Liver (tissue), 9 donors: ENCODE results near the gene PRAMEF5. TPM values are rescaled to one million over a fixed set of nuclear protein-coding genes. Genes with fewer than 3 reads are reported as not detected.
"Not testable (repeated sequence)": the region's sequence is repeated elsewhere in the genome, so short reads cannot be mapped to it uniquely, and the experiment has no call there.

Experiments
- DNase-seq: peaks from one replicate; pipeline ENCODE4 v3.0.0-alpha.2; 2017; ENCODE audit warnings: low spot score
- H3K27ac ChIP-seq, 2 donors: one replicate each; pipeline ENCODE4 v1.7.0; 2013; ENCODE audit warnings: inconsistent platforms in 2 of 2, low read length in 2 of 2, control low read depth in 1 of 2, low read depth in 1 of 2, mild to moderate bottlenecking in 1 of 2
- H3K27me3 ChIP-seq, 4 donors: one replicate each; pipeline versions ENCODE4 v1.6.1 to v1.7.0; 2013; ENCODE audit warnings: low read length in 3 of 4, inconsistent platforms in 1 of 4, mild to moderate bottlenecking in 1 of 4, moderate library complexity in 1 of 4; ENCODE audit not compliant: control insufficient read depth in 4 of 4, insufficient read depth in 4 of 4
- H3K36me3 ChIP-seq, 4 donors: one replicate each; pipeline versions ENCODE4 v1.6.1 to v1.7.0; 2013; ENCODE audit warnings: low read length in 3 of 4, mild to moderate bottlenecking in 3 of 4, low read depth in 1 of 4, moderate library complexity in 1 of 4; ENCODE audit not compliant: control insufficient read depth in 4 of 4, insufficient read depth in 3 of 4
- H3K4me1 ChIP-seq, 4 donors: one replicate each; pipeline versions ENCODE4 v1.6.1 to v1.7.0; 2013; ENCODE audit warnings: low read length in 3 of 4, mild to moderate bottlenecking in 3 of 4, moderate library complexity in 1 of 4; ENCODE audit not compliant: control insufficient read depth in 4 of 4, insufficient read depth in 4 of 4
- H3K4me3 ChIP-seq, 3 donors: one replicate each; pipeline versions ENCODE4 v1.6.1 to v1.7.0; 2013; ENCODE audit warnings: low read length in 3 of 3, control low read depth in 1 of 3, low read depth in 1 of 3, mild to moderate bottlenecking in 1 of 3
- H3K9ac ChIP-seq, 2 donors: one replicate each; pipeline ENCODE4 v1.7.0; 2013; ENCODE audit warnings: low read length in 2 of 2, mild to moderate bottlenecking in 2 of 2, moderate library complexity in 2 of 2, control low read depth in 1 of 2, low read depth in 1 of 2
- H3K9me3 ChIP-seq, 4 donors: one replicate each; pipeline versions ENCODE4 v1.6.1 to v1.7.0; 2013; ENCODE audit warnings: low read length in 3 of 4; ENCODE audit not compliant: control insufficient read depth in 4 of 4
- RAD21 ChIP-seq, 2 donors: IDR thresholded peaks; 2 replicates each; pipeline ENCODE4 v1.6.1; 2016; ENCODE audit warnings: antibody characterized with exemption in 2 of 2, mild to moderate bottlenecking in 2 of 2
- WGBS: extraction: QIAGEN DNeasy Blood & Tissue Kit; methylation state at CpG from one replicate; pipeline ENCODE4 v1.1.7; 2013; 5-methylcytosine and 5-hydroxymethylcytosine counted together
- polyA plus RNA-seq, 2 donors: library from polyadenylated mRNA; stranded (reverse) in 1 of 2; unstranded in 1 of 2; fragments of 200-250 nt in 1 of 2; fragments of >200 nt in 1 of 2; fragmentation: Nextera tagmentation in 1 of 2; extraction: Ambion mirVana in 1 of 2; gene quantifications; one replicate each; pipeline versions ENCODE4 v1.2.1 to v1.2.3, GENCODE V29; 2013 to 2015
- total RNA-seq, 2 donors: library from RNA; depleted of rRNA; stranded (reverse); fragments of >200 nt; gene quantifications; one replicate each; pipeline ENCODE4 v1.2.3, GENCODE V29; 2014
- TF ChIP-seq, protein P1 (sequence below): fragments of 150-350 bp; IDR thresholded peaks from 2 replicates; pipeline ENCODE4 v1.5.1; 2017; ENCODE audit warnings: improper control_type of control experiment, low read depth, low read length; ENCODE audit not compliant: missing input control
- TF ChIP-seq, protein P2 (sequence below): IDR thresholded peaks from 2 replicates; pipeline ENCODE4 v1.6.1; 2016; ENCODE audit warnings: antibody characterized with exemption
- donor health status: healthy.
- donor health status: healthy.
- donor health status: healthy.
- donor health status: healthy.
- donor health status: healthy.

Gene PRAMEF5
- total and polyA plus RNA-seq, 4 donors, result not detected

DNA sequence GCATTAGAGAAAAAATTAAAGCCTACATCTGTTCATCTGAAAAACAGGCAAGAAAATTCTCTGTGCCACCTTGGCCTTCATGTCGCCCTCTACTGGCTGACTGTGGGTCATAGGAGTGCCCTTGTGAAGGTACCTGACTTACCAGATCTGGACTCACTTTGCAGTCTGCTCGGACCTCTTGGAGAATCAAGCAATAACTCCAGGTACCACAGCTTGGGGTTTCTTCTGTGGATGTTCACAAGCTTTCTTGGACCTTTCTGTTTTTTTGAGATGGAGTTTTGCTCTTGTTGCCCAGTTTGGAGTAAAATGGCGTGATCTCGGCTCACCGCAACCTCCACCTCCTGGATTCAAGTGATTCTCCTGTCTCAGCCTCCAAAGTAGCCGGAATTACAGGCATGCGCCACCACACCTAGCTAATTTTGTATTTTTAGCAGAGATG, 25.6 kb upstream of the PRAMEF5 start:
- H3K4me3 ChIP-seq, result no peak overlapping the region
- WGBS, result 74% methylated on average over 7 of the region's 7 CpGs
- no peaks in the 10 kb centered on the region for H3K4me1 ChIP-seq
- no peaks in the 10 kb centered on the region for H3K9me3 ChIP-seq
- no peaks in the 10 kb centered on the region for H3K27me3 ChIP-seq
- no peak overlapping the region for H3K9ac ChIP-seq
- no peaks in the 10 kb centered on the region for H3K36me3 ChIP-seq
- no peak overlapping the region for H3K27ac ChIP-seq
- DNase-seq, result no peak
- peak in 1 of 2 donors; percentile 41 for TF ChIP-seq RAD21 (IDR thresholded peaks at IDR 0.05)
- TF ChIP-seq, protein P1, sequence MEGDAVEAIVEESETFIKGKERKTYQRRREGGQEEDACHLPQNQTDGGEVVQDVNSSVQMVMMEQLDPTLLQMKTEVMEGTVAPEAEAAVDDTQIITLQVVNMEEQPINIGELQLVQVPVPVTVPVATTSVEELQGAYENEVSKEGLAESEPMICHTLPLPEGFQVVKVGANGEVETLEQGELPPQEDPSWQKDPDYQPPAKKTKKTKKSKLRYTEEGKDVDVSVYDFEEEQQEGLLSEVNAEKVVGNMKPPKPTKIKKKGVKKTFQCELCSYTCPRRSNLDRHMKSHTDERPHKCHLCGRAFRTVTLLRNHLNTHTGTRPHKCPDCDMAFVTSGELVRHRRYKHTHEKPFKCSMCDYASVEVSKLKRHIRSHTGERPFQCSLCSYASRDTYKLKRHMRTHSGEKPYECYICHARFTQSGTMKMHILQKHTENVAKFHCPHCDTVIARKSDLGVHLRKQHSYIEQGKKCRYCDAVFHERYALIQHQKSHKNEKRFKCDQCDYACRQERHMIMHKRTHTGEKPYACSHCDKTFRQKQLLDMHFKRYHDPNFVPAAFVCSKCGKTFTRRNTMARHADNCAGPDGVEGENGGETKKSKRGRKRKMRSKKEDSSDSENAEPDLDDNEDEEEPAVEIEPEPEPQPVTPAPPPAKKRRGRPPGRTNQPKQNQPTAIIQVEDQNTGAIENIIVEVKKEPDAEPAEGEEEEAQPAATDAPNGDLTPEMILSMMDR, result peak; percentile 38
- TF ChIP-seq, protein P2, sequence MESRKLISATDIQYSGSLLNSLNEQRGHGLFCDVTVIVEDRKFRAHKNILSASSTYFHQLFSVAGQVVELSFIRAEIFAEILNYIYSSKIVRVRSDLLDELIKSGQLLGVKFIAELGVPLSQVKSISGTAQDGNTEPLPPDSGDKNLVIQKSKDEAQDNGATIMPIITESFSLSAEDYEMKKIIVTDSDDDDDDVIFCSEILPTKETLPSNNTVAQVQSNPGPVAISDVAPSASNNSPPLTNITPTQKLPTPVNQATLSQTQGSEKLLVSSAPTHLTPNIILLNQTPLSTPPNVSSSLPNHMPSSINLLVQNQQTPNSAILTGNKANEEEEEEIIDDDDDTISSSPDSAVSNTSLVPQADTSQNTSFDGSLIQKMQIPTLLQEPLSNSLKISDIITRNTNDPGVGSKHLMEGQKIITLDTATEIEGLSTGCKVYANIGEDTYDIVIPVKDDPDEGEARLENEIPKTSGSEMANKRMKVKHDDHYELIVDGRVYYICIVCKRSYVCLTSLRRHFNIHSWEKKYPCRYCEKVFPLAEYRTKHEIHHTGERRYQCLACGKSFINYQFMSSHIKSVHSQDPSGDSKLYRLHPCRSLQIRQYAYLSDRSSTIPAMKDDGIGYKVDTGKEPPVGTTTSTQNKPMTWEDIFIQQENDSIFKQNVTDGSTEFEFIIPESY, result no peak

DNA sequence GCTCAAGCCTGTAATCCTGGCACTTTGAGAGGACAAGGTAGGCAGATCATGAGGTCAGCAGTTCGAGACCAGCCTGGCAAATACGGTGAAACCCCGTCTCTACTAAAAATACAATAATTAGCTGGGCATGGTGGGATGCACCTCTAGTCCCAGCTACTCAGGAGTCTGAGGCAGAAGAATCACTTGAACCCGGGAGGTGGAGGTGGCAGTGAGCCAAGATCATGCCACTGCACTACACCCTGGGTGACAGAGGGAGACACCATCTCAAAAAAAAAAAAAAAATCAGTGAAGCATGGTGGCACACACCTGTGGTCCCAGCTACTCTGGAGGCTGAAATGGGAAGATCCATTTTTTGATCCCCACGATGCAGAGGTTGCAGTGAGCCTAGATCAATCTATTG, 23.9 kb upstream of the PRAMEF5 start:
- H3K27me3 ChIP-seq, H3K27ac ChIP-seq, DNase-seq, H3K9ac ChIP-seq, H3K9me3 ChIP-seq, H3K4me3 ChIP-seq, H3K36me3 ChIP-seq: not testable (repeated sequence)
- peaks cover 0 to 10% (median 2%) of the 10 kb centered on the region in 4 donors for H3K4me1 ChIP-seq
- 79% methylated on average over 5 of the region's 5 CpGs for WGBS

DNA sequence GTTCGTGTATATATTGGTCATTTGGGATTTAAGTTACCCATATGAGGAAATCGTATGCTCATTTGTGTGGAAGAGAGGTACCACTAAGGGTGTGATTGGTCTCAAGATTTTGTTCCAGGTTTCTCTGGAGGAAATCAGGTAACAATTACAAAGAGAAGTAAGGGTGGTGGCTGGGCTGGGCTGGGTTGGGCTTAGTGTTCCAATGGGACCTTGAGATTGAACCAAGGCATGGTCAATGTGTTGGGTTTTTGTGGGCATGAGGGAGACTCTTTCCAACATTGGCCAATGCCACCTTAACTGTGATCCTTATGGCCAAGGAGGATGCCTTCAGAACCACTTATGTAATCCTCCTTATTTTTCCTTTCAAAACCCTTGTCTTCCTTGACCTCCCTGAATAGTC, 23.4 kb upstream of the PRAMEF5 start:
- not testable (repeated sequence) for H3K9me3 ChIP-seq, H3K9ac ChIP-seq, H3K27ac ChIP-seq, DNase-seq, H3K27me3 ChIP-seq, H3K4me3 ChIP-seq, H3K36me3 ChIP-seq
- peaks cover 0 to 10% (median 2%) of the 10 kb centered on the region in 4 donors for H3K4me1 ChIP-seq
- 80% methylated on average over 2 of the region's 2 CpGs for WGBS

DNA sequence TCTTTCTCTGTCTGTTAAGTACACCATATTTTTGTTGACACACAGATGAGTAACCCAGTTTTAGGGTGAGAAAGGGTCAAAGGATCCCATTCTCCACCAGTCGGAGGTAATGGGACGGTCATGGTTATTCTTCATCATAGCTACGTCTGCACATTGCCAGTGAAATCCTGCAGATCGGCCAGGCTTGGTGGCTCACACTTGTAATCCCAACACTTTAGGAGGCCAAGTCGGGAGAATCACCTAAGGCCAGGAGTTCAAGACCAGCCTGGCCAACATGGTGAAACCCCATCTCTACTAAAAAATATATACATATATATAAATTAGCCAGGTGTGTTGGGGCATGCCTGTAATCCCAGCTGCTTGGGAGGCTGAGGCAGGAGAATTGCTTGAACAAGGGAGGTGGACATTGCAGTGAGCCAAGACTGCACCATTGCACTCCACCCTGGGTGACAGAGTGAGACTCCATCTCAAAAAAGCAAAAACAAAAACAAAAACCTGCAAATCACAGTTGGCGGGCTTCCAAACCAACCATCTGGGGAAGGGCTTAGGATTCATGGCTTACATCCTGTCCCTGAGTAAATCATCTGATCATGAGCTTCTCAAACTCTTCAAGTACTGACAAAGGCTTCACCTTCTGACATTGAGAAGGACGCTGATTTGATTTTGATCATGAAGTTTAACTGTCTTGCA, 22.8 kb upstream of the PRAMEF5 start:
- not testable (repeated sequence) for DNase-seq

DNA sequence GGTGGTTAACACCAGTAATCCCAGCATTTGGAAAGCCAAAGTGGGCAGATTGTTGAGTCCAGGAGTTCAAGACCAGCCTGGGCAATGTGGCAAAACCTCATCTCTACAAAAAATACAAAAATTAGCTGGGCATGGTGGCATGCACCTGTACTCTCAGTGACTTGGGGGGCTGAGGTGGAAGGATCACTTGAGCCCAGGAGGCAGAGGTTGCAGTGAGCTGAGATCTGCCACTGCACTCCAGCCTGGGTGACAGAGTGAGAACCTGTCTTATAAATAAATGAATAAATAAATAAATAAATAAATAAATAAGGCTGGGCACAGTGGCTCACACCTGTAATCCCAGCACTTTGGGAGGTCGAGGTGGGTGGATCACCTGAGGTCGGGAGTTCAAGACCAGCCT, 21.9 kb upstream of the PRAMEF5 start:
- not testable (repeated sequence) for H3K4me3 ChIP-seq, H3K9me3 ChIP-seq, H3K27me3 ChIP-seq, DNase-seq, H3K9ac ChIP-seq, H3K27ac ChIP-seq, H3K36me3 ChIP-seq
- peaks cover 0 to 10% (median 2%) of the 10 kb centered on the region in 4 donors for H3K4me1 ChIP-seq
- 72% methylated on average over 2 of the region's 2 CpGs for WGBS

More for the DNA sequence above, 22.8 kb upstream of the PRAMEF5 start:
- H3K4me3 ChIP-seq, H3K27me3 ChIP-seq, H3K27ac ChIP-seq, H3K9ac ChIP-seq, H3K36me3 ChIP-seq, H3K9me3 ChIP-seq: not testable (repeated sequence)
- WGBS, result 81% methylated on average over 7 of the region's 7 CpGs
- peaks cover 0 to 10% (median 2%) of the 10 kb centered on the region in 4 donors for H3K4me1 ChIP-seq
